Left renal cortex interstitium (tissue), 4 donors: ENCODE data around the gene KLHL3. TPM values are rescaled to one million over a fixed set of nuclear protein-coding genes. Genes with fewer than 3 reads are reported as not detected.

Experiments
- DNase-seq, 4 donors: peaks; one replicate each; pipeline ENCODE4 v3.0.0-alpha.2; 2013; ENCODE audit warnings: low read depth in 4 of 4, low spot score in 2 of 4, missing footprints in 1 of 4
- polyA plus RNA-seq, 4 donors: library from polyadenylated mRNA; unstranded; fragments of 120-200 nt; gene quantifications; one replicate each; pipeline ENCODE4 v1.2.1, GENCODE V29; 2013; ENCODE audit not compliant: insufficient read length in 4 of 4

Gene KLHL3
- polyA plus RNA-seq, 4 donors: 13.0 to 24.8 (median 19.8) TPM

DNA sequence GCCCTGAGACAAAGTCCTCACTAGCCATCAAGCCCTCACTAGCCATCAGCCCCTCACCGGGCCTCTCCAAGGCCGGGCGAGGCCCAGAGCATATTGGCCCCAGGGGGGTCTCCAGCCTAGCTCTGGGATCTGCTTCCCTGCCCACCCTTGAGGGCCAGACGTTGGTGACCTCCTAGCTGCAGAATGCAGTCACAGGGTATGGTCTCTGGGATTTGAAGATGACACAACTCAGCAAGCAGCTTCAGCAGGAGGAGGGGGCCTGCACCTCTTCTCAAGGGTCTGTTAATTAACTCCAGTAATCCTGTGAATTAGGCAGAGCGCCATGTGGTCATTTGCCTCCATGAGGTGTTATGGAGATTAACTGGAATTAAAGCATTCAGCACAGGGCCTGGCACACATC is 119.8 kb downstream of the KLHL3 start:
- DNase-seq: no peak

- no peak for DNase-seq
Observed at GRCh38 chr5:137615171-137615775, 120.6 kb downstream of the KLHL3 start.

DNA sequence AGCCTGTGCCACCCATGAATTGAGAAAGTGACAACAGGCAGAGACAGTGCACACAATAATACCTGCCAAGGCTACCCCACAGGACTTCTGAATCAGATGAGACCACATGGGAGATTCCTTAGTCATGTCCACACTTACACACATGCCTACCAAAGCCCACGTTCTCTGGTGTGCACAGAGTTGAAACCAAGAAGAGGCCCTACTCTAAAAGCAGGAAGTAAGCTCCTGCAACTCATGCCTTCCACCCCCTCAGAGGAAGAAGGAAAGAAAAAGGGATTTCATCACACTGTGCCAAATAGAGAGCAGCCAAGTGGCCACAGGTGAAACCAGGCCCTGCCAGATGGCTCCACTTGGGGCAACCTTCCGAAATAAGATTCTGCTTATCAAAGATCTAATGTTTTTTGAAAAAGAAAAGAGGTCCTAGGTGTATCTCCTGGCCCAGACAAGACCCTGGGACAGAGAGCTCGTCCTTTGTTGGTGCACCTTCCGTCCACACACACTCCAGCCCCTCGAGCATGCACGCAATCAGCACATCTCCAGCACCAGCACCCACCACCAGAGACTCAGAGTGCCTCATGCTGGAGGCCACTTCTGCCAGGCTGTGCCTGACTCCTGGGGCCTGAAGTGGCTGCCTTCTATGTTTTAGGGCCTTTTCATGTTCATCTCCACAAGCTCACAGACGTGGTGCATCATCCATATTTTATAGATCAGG is 122.2 kb downstream of the KLHL3 start:
- DNase-seq: no peak

GRCh38 chr5:137612576-137612975 is 123.3 kb downstream of the KLHL3 start:
- DNase-seq: no peak

DNA sequence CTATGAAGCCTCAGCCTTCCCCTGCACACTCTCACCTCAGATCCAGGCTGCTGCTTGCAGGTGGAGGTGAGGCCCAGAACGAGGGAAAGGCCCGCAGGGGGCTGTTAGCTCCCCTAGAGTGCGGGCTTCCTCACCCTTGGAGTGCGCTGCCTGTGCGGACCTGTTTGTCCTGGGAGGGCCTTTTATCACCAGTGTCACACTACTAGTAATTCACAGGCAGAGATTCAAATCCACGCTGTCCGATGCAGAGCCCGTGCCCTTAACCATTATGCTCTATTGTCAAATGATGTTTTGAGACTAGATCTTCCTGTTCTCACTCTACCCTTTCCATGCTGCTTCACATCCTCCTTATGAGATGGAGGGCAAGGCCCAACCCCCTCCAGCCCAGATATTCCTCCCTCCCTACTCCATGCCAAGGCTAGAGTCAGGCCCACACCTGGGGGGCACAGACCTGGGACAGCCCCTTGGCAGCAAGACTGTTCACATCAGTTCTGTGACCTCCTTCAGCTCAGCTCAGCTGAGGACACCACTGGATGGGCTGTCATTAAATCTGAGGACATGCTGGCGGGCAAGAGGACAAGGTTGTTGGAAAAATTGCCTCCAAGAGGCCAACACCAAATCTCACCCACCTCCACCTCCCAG is 124.0 kb downstream of the KLHL3 start:
- DNase-seq: no peak

GRCh38 chr5:137611011-137611580 is 124.8 kb downstream of the KLHL3 start:
- DNase-seq: no peak

DNA sequence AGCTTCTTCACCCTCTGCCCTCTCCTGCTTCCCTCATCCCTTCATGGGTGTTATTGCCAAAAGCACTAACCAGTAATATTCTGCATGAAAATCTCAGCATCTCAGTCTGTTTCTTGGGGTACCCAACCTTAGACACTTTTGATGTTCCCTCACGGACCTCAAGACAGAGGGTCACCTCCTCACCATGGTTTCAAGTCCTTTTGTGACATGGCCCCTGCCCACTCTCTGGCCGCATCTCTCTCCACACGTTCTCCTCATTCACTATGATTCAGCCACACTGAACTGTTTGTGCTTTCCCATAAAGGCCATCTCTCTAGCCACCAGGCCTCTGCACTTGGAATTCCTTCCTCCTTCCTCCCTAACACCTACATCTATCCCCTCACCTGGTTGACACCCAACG is 125.3 kb downstream of the KLHL3 start:
- DNase-seq: no peak

DNA sequence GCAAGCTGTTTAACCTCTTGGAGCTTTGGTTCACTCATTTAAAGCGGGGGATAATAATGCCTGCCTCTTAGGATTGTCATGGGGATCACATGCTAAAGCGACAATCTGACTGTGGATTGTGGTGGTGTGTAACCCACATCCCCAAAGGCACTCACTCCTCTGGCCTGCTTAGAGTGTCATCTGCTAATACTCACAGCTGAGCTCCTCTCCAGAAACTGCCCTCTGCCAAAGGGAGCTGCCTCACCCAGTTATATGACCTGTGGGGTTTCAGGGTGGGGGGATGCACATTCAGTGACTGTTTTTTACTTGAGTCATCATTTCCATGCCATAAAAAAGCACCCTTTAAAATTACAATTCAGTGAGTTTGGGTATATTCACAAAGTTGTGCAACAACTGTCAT is 126.8 kb downstream of the KLHL3 start:
- DNase-seq: no peak

- DNase-seq: no peak
Observed at GRCh38 chr5:137607771-137608170, 128.1 kb downstream of the KLHL3 start.

GRCh38 chr5:137606401-137606800 is 129.5 kb downstream of the KLHL3 start:
- DNase-seq: no peak

- DNase-seq: peak in 2 of 4 donors; percentile 5 to 36
Observed at GRCh38 chr5:137605411-137605810, 130.5 kb downstream of the KLHL3 start.

- DNase-seq: peak in 1 of 4 donors; percentile 39
Observed at GRCh38 chr5:137604348-137605095, 131.4 kb downstream of the KLHL3 start.

DNA sequence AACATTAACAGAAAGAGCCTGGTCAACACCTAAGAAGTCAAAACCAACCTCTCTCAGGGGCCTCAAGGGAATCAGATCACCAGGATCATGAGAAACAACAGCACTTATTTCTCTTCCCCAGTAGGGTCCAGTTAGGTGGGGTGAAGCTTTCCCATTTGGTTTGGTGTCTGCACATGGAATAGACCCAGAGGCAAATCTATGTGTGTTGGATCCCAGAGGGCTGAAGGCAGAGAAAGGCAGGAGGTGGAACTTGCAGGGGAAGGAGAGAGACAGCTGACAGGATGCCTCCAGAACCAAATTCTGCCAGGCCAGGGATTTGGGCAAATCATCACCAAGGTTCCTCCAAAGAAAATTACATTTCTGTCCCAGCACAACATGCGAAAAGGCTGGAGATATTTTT is 132.0 kb downstream of the KLHL3 start:
- no peak for DNase-seq

DNA sequence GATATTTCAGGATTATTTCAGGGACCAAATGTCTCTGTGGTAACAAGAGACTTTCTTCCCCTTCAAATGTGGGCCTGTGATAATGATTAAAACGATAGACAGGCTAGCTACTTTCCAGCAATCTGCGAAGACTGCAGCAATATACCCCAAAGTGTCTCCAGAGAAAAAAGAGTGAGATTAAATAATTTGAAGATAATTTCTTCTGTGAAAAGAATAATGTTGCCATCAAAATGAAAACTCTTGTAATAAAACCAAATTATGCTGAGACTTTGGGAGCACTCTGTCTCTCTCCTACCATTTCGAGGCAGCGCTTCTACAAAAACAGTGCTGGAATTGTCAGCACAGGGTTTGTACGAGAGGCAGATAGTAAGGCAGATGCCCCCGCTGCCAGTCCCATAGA is 132.5 kb downstream of the KLHL3 start:
- DNase-seq: no peak

- DNase-seq: no peak
Observed at GRCh38 chr5:137602721-137603273, 133.1 kb downstream of the KLHL3 start.

DNA sequence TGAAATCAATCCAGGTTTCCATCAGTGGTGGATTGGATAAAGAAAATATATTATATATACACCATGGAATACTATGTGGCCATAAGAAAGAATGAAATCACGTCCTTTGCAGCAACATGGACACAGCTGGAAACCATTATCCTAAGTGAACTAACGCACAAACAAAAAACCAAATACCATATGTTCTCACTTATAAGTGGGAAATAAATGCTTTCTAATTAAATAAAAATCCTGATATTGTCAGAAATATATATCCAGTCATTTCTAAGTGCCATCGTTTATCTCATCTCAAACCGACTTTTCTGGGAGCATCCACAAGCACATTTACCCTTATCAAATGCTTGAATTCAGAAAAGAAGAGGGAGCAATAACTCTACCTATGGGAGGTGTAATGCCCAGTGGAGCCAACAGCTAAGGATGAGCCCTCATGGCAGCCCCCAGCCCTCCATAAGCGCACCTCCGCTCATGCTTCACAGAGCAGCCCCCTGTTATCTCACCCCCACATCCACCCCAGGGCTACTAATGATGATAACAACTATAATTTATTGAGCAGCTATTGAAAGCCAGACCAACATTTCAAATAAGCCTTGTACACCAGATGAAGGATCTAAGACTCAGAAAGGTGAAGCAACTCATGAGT is 135.0 kb downstream of the KLHL3 start:
- no peak for DNase-seq

DNA sequence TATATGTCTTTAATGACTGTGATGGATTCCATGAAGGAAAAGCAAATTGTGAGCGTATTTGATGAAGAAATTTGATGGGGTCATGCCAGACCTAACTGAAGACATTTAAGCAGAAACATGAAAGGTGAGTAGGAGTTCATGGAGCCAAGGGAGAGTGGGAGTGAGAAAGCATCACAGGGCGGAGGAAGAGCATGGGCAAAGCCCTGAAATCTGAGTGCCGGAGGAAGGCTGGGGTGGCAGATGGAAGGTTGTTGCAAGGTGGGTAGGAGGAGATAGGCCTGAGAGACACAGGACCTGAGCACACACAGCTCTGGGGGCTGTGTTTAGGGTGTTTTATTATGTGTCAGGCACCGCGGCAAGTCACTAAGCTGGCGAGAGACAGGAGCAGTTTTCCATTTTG is 136.4 kb downstream of the KLHL3 start:
- no peak for DNase-seq

DNA sequence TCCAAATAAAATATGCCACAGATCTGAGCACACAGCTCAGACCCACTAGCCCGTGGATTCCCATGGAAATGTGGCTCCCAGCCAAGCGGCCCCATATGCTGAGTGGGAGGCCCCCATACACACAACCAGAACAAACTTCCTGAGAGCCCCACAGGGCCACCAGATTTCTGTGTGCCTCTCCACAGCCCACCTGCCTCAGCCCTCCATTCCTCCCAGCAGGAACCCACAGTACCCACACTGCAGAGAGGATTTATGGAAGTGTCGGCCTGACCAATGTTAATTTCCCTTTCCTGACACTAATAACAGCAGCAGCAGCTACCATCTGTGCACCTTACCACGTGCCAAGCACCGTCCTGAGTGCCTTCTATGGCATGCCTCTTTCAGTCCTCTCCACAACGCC is 137.5 kb downstream of the KLHL3 start:
- no peak for DNase-seq

GRCh38 chr5:137596941-137597340 is 138.9 kb downstream of the KLHL3 start:
- no peak for DNase-seq

DNA sequence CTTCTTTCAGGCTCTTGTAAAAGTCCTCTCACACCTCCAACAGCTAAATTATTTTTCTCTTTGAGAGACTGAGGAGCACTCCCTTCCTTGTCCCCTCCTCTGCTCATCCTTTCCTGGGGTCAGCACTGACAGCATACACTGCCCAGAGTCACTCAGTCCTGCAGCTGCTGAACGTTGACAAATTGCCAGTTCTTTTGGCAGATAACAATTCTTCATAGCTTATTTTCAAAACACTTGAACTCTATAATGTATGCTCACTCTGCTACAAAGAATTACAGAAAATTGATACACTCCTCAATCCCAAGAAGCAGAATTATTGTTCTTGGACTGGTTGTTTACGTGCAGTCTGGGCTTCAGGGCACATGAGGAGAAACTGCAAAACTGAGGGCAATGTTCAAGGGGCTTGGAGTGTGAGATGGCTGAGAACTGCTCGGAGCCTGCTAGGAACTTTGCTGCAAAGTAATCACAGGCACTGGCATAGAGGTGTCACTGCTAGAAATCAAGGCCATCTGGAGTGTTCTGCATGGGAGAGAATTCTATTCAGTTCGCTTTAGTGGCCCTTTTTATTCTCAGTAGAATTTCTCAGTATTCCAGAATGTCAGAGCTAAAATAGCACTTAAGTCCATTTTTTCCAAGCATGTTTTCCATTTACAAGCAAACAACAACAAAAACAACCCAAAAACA is 140.4 kb downstream of the KLHL3 start:
- no peak for DNase-seq
